C1 segment of cervical spinal cord (tissue), 14 donors: ENCODE measurements around the gene UGCG.
"Not testable (repeated sequence)": the region's sequence is repeated elsewhere in the genome, so short reads cannot be mapped to it uniquely, and the experiment has no call there.

Experiments used
- DNase-seq, 14 donors: peaks; one replicate each; lab custom pipeline; 2025; lab: John Stamatoyannopoulos, UW

UGCG gene

GRCh38 chr9:111895996-111896941, at the start of gene UGCG:
Gene UGCG (plus strand): TSS chr9:111896814. CDS start chr9:111897216, 402 bp downstream.
- peak in 13 of 14 donors; percentile 54 to 90 (median 82) for DNase-seq

GRCh38 chr9:111851553-111851952, 45.1 kb upstream of the UGCG start:
- DNase-seq, result no peak

GRCh38 chr9:111852291-111852690, 44.3 kb upstream of the UGCG start:
- no peak for DNase-seq

GRCh38 chr9:111853450-111853827, 43.2 kb upstream of the UGCG start:
- no peak for DNase-seq

- no peak for DNase-seq
These were observed 41.8 kb upstream of the UGCG start for GRCh38 chr9:111854799-111855198.

GRCh38 chr9:111857555-111858211, 38.9 kb upstream of the UGCG start:
- no peak for DNase-seq

GRCh38 chr9:111860443-111860842, 36.2 kb upstream of the UGCG start:
- DNase-seq, result no peak

- no peak for DNase-seq
These were observed 33.0 kb upstream of the UGCG start for GRCh38 chr9:111863636-111864035.

- no peak for DNase-seq
These were observed 29.6 kb upstream of the UGCG start for GRCh38 chr9:111866976-111867375.

GRCh38 chr9:111868475-111868874, 28.1 kb upstream of the UGCG start:
- no peak for DNase-seq

GRCh38 chr9:111870774-111871498, 25.7 kb upstream of the UGCG start:
- DNase-seq, result no peak

GRCh38 chr9:111871499-111871855, 25.1 kb upstream of the UGCG start:
- peak in 1 of 14 donors; percentile 1 for DNase-seq

GRCh38 chr9:111872886-111873285, 23.7 kb upstream of the UGCG start:
- DNase-seq, result no peak

GRCh38 chr9:111873901-111874300, 22.7 kb upstream of the UGCG start:
- DNase-seq, result no peak

GRCh38 chr9:111874500-111874899, 22.1 kb upstream of the UGCG start:
- DNase-seq, result no peak

- DNase-seq, result not testable (repeated sequence)
These were observed 21.3 kb upstream of the UGCG start for GRCh38 chr9:111875291-111875690.

- DNase-seq, result not testable (repeated sequence)
These were observed 20.9 kb upstream of the UGCG start for GRCh38 chr9:111875691-111876090.

- DNase-seq, result no peak
These were observed 20.4 kb upstream of the UGCG start for GRCh38 chr9:111876179-111876578.

GRCh38 chr9:111877420-111877819, 19.2 kb upstream of the UGCG start:
- no peak for DNase-seq

GRCh38 chr9:111878946-111879345, 17.7 kb upstream of the UGCG start:
- DNase-seq, result no peak

GRCh38 chr9:111886983-111887718, 9.5 kb upstream of the UGCG start:
- no peak for DNase-seq

- DNase-seq, result no peak
These were observed 6.3 kb upstream of the UGCG start for GRCh38 chr9:111890334-111890733.
